ENCODE measurements around the gene AKT1.

AKT1 gene

GRCh38 chr14:104758981-104759969, 36.3 kb downstream of the AKT1 start:
- no peak for TF ChIP-seq CTCF (IDR thresholded peaks at IDR 0.05)
- no peak overlapping the region for H3K4me2 ChIP-seq (ENCODE audit: low read length)
- no peaks in the 10 kb centered on the region for H3K36me3 ChIP-seq (ENCODE audit: control insufficient read depth, insufficient read depth, low read length)

GRCh38 chr14:104757681-104758392, 37.7 kb downstream of the AKT1 start:
- Histone ChIP-seq H3K4me1 (peaks cover 18% of the 10 kb centered on the region), H3K9me3 (ENCODE audit: control insufficient read depth, low read length) (no peaks in the 10 kb centered on the region), H3K27ac (no peak overlapping the region), H3K27me3 (ENCODE audit: control insufficient read depth, insufficient read depth, low read length) (no peaks in the 10 kb centered on the region), H3K79me2 (peaks cover 3% of the 10 kb centered on the region), H3K36me3 (ENCODE audit: control insufficient read depth, insufficient read depth, low read length) (no peaks in the 10 kb centered on the region), H3K9ac (no peak overlapping the region), H3K4me2 (ENCODE audit: low read length) (no peak overlapping the region), H3K4me3 (ENCODE audit: low read depth, low read length) (no peak overlapping the region), H2AFZ (no peak overlapping the region)
- TF ChIP-seq CTCF (IDR thresholded peaks at IDR 0.05) = no peak

More at GRCh38 chr14:104758981-104759969, 36.3 kb downstream of the AKT1 start:
- H3K27me3 ChIP-seq (ENCODE audit: control insufficient read depth, insufficient read depth, low read length) = no peaks in the 10 kb centered on the region
- H3K9me3 ChIP-seq (ENCODE audit: control insufficient read depth, low read length) = no peaks in the 10 kb centered on the region
- no peak overlapping the region for H2AFZ ChIP-seq
- no peak overlapping the region for H3K4me3 ChIP-seq (ENCODE audit: low read depth, low read length)
- peak overlapping the region; percentile 2 for H3K27ac ChIP-seq
- peaks cover 3% of the 10 kb centered on the region for H3K79me2 ChIP-seq
- peaks cover 12% of the 10 kb centered on the region for H3K4me1 ChIP-seq
- H3K9ac ChIP-seq = no peak overlapping the region

- H3K4me3 ChIP-seq (ENCODE audit: low read depth, low read length) = no peak overlapping the region
- peaks cover 18% of the 10 kb centered on the region for H3K4me1 ChIP-seq
- no peak overlapping the region for H3K9ac ChIP-seq
- no peaks in the 10 kb centered on the region for H3K9me3 ChIP-seq (ENCODE audit: control insufficient read depth, low read length)
- no peaks in the 10 kb centered on the region for H3K36me3 ChIP-seq (ENCODE audit: control insufficient read depth, insufficient read depth, low read length)
- H3K79me2 ChIP-seq = peaks cover 3% of the 10 kb centered on the region
- no peak overlapping the region for H3K4me2 ChIP-seq (ENCODE audit: low read length)
- no peak overlapping the region for H3K27ac ChIP-seq
- H2AFZ ChIP-seq = no peak overlapping the region
- TF ChIP-seq CTCF (IDR thresholded peaks at IDR 0.05) = no peak
- no peaks in the 10 kb centered on the region for H3K27me3 ChIP-seq (ENCODE audit: control insufficient read depth, insufficient read depth, low read length)
Measured at GRCh38 chr14:104757238-104757585, 38.3 kb downstream of the AKT1 start.

- Histone ChIP-seq H3K27ac (no peak overlapping the region), H3K27me3 (ENCODE audit: control insufficient read depth, insufficient read depth, low read length) (no peaks in the 10 kb centered on the region), H3K4me2 (ENCODE audit: low read length) (no peak overlapping the region), H3K79me2 (peaks cover 3% of the 10 kb centered on the region), H3K4me1 (peaks cover 18% of the 10 kb centered on the region), H3K4me3 (ENCODE audit: low read depth, low read length) (no peak overlapping the region), H3K9me3 (ENCODE audit: control insufficient read depth, low read length) (no peaks in the 10 kb centered on the region), H3K36me3 (ENCODE audit: control insufficient read depth, insufficient read depth, low read length) (no peaks in the 10 kb centered on the region), H3K9ac (no peak overlapping the region), H2AFZ (no peak overlapping the region)
- no peak for TF ChIP-seq CTCF (IDR thresholded peaks at IDR 0.05)
Measured at GRCh38 chr14:104756477-104757237, 38.9 kb downstream of the AKT1 start.
